Neural crest cell (in vitro differentiated cells): ENCODE data around the gene DNER. TPM values are rescaled to one million over a fixed set of nuclear protein-coding genes. Genes with fewer than 3 reads are reported as not detected.
"Not testable (repeated sequence)": the region's sequence is repeated elsewhere in the genome, so short reads cannot be mapped to it uniquely, and the experiment has no call there.

Source experiments
- DNase-seq: peaks from one replicate; pipeline ENCODE4 v3.0.0; 2021; ENCODE audit warnings: low read depth, mixed read lengths, low spot score
- H3K27ac Mint-ChIP-seq: one replicate; pipeline ENCODE4 v1.8.0; 2021; ENCODE audit warnings: mild to moderate bottlenecking, mixed read lengths; ENCODE audit not compliant: unreplicated experiment
- H3K27me3 Mint-ChIP-seq: 2 replicates; pipeline ENCODE4 v1.8.0; 2021; ENCODE audit warnings: low read depth, mild to moderate bottlenecking, mixed read lengths
- H3K36me3 Mint-ChIP-seq: 2 replicates; pipeline ENCODE4 v1.8.0; 2021; ENCODE audit warnings: low read depth, mild to moderate bottlenecking, mixed read lengths
- H3K4me1 Mint-ChIP-seq: 2 replicates; pipeline ENCODE4 v1.8.0; 2021; ENCODE audit warnings: mixed read lengths
- H3K4me3 Mint-ChIP-seq: one replicate; pipeline ENCODE4 v1.8.0; 2021; ENCODE audit warnings: mild to moderate bottlenecking, mixed read lengths
- H3K9me3 Mint-ChIP-seq: 2 replicates; pipeline ENCODE4 v1.8.0; 2021; ENCODE audit warnings: mixed read lengths
- CTCF ChIP-seq: fragments of 200-600 bp; sonication (generic); conservative IDR thresholded peaks from 2 replicates; pipeline ENCODE4 v1.5.0; 2021; ENCODE audit warnings: antibody characterized with exemption, mild to moderate bottlenecking
- total RNA-seq: library from RNA; stranded (reverse); gene quantifications from 2 replicates; pipeline ENCODE4 v1.2.1, GENCODE V29; 2021

DNER gene
- total RNA-seq, 1 donor from 2014 or later: 4.1 TPM

- DNase-seq: no peak
- Mint-ChIP-seq H3K36me3 (peaks cover under 1% of the 10 kb centered on the region), H3K27me3 (no peaks in the 10 kb centered on the region), H3K9me3 (no peaks in the 10 kb centered on the region), H3K27ac (no peak overlapping the region), H3K4me1 (no peaks in the 10 kb centered on the region), H3K4me3 (no peak overlapping the region)
- no peak for TF ChIP-seq CTCF
These were observed 337.5 kb downstream of the DNER start for GRCh38 chr2:229376866-229377265.

GRCh38 chr2:229375251-229375650 is 339.1 kb downstream of the DNER start:
- Mint-ChIP-seq H3K4me1 (no peaks in the 10 kb centered on the region), H3K27ac (no peak overlapping the region), H3K4me3 (no peak overlapping the region), H3K9me3 (no peaks in the 10 kb centered on the region), H3K36me3 (no peaks in the 10 kb centered on the region), H3K27me3 (no peaks in the 10 kb centered on the region)
- TF ChIP-seq CTCF: no peak
- DNase-seq: no peak

GRCh38 chr2:229373311-229373710 is 341.0 kb downstream of the DNER start:
- H3K4me1 Mint-ChIP-seq, H3K27ac Mint-ChIP-seq, H3K4me3 Mint-ChIP-seq, H3K36me3 Mint-ChIP-seq, H3K27me3 Mint-ChIP-seq, H3K9me3 Mint-ChIP-seq, DNase-seq: not testable (repeated sequence)

GRCh38 chr2:229372207-229372606 is 342.1 kb downstream of the DNER start:
- Mint-ChIP-seq H3K9me3 (peaks cover 4% of the 10 kb centered on the region), H3K27ac (no peak overlapping the region), H3K36me3 (no peaks in the 10 kb centered on the region), H3K4me3 (no peak overlapping the region), H3K4me1 (no peaks in the 10 kb centered on the region), H3K27me3 (no peaks in the 10 kb centered on the region)
- no peak for TF ChIP-seq CTCF
- DNase-seq: no peak

- DNase-seq: no peak
- no peaks in the 10 kb centered on the region for H3K4me1 Mint-ChIP-seq
- H3K27me3 Mint-ChIP-seq: no peaks in the 10 kb centered on the region
- H3K27ac Mint-ChIP-seq: no peak overlapping the region
- no peak for TF ChIP-seq CTCF
- H3K4me3 Mint-ChIP-seq: no peak overlapping the region
- no peaks in the 10 kb centered on the region for H3K36me3 Mint-ChIP-seq
- H3K9me3 Mint-ChIP-seq: peaks cover 4% of the 10 kb centered on the region
These were observed 343.3 kb downstream of the DNER start for GRCh38 chr2:229371086-229371485.

GRCh38 chr2:229370509-229370908 is 343.8 kb downstream of the DNER start:
- Mint-ChIP-seq H3K27me3 (no peaks in the 10 kb centered on the region), H3K27ac (no peak overlapping the region), H3K4me1 (no peaks in the 10 kb centered on the region), H3K36me3 (no peaks in the 10 kb centered on the region), H3K4me3 (no peak overlapping the region), H3K9me3 (peaks cover 4% of the 10 kb centered on the region)
- TF ChIP-seq CTCF: no peak
- DNase-seq: no peak
